Esophagus squamous epithelium (tissue), 4 donors: Measurements from ENCODE around the gene CHORDC1.

Experiments
- CTCF ChIP-seq, 6 experiments: fragments of 450-650 bp in 4 of 6; fragments of 200-600 bp in 2 of 6; sonication (generic) in 2 of 6; IDR thresholded peaks; one replicate each; pipeline ENCODE4 v1.5.1; 2016 to 2019; ENCODE audit warnings: antibody characterized with exemption in 6 of 6, mild to moderate bottlenecking in 4 of 6, moderate library complexity in 4 of 6
- POLR2A ChIP-seq, 4 donors: fragments of 450-650 bp; IDR thresholded peaks; one replicate each; pipeline ENCODE4 v1.6.1; 2017; ENCODE audit warnings: antibody characterized with exemption in 4 of 4, mild to moderate bottlenecking in 4 of 4, moderate library complexity in 3 of 4

GRCh38 chr11:90222459-90223247 is at the start of gene CHORDC1:
- TF ChIP-seq POLR2A (IDR thresholded peaks at IDR 0.05) (peak in 3 of 4 donors; percentile 78 to 96 (median 93)), CTCF (IDR thresholded peaks at IDR 0.05) (no peak)
